Fibroblast of the aortic adventitia (primary cell): ENCODE data around the gene PCSK6. TPM values are rescaled to one million over a fixed set of nuclear protein-coding genes. Genes with fewer than 3 reads are reported as not detected.

Experiments used
- DNase-seq: peaks from one replicate; pipeline ENCODE4 v3.0.0-alpha.2; 2010; ENCODE audit warnings: low read depth
- H3K4me3 ChIP-seq: 2 replicates; pipeline ENCODE4 v1.5.1; 2011; ENCODE audit warnings: low read depth, mild to moderate bottlenecking, control low read depth, low read length, moderate library complexity
- CTCF ChIP-seq: IDR thresholded peaks from 2 replicates; pipeline ENCODE4 v1.5.1; 2011; ENCODE audit warnings: mild to moderate bottlenecking, low read length, control low read depth, inconsistent platforms; ENCODE audit not compliant: insufficient read depth
- total RNA-seq: library from RNA; depleted of rRNA; stranded (reverse); fragments of >200 nt; gene quantifications from 2 replicates; pipeline ENCODE4 v1.2.3, GENCODE V29; 2012; ENCODE audit warnings: low replicate concordance

The PCSK6 gene
- total RNA-seq = 0.81 TPM in 1 of 2 replicates, not detected in the other

GRCh38 chr15:101489599-101490407 is at the start of gene PCSK6:
Gene PCSK6 (minus strand): TSS chr15:101489707. CDS start chr15:101489670, 37 bp downstream.
- DNase-seq = no peak

GRCh38 chr15:101538996-101539395 is 49.5 kb upstream of the PCSK6 start:
- no peak overlapping the region for H3K4me3 ChIP-seq
- no peak for DNase-seq
- TF ChIP-seq CTCF = no peak

More at GRCh38 chr15:101489599-101490407, at the start of gene PCSK6:
- TF ChIP-seq CTCF = no peak
- H3K4me3 ChIP-seq = peak within 1 kb of the TSS; percentile 9

- H3K4me3 ChIP-seq = no peak overlapping the region
- no peak for TF ChIP-seq CTCF
- DNase-seq = no peak
Measured at GRCh38 chr15:101538177-101538576, 48.7 kb upstream of the PCSK6 start.

- no peak for DNase-seq
- no peak for TF ChIP-seq CTCF
- H3K4me3 ChIP-seq = no peak overlapping the region
Measured at GRCh38 chr15:101537483-101538080, 48.1 kb upstream of the PCSK6 start.

GRCh38 chr15:101536875-101537405 is 47.4 kb upstream of the PCSK6 start:
- H3K4me3 ChIP-seq = no peak overlapping the region
- no peak for TF ChIP-seq CTCF
- DNase-seq = no peak

- TF ChIP-seq CTCF = no peak
- H3K4me3 ChIP-seq = no peak overlapping the region
- DNase-seq = no peak
Measured at GRCh38 chr15:101536166-101536874, 46.8 kb upstream of the PCSK6 start.
